ENCODE measurements around the gene ZNF646. TPM values are rescaled to one million over a fixed set of nuclear protein-coding genes. Genes with fewer than 3 reads are reported as not detected.

Gene ZNF646
- total and polyA plus RNA-seq, 2 of the 13 experiments (the other 11 are each of a cell fraction or from before 2014, with no cell fraction given) = 3.4 to 10.9 TPM

DNA sequence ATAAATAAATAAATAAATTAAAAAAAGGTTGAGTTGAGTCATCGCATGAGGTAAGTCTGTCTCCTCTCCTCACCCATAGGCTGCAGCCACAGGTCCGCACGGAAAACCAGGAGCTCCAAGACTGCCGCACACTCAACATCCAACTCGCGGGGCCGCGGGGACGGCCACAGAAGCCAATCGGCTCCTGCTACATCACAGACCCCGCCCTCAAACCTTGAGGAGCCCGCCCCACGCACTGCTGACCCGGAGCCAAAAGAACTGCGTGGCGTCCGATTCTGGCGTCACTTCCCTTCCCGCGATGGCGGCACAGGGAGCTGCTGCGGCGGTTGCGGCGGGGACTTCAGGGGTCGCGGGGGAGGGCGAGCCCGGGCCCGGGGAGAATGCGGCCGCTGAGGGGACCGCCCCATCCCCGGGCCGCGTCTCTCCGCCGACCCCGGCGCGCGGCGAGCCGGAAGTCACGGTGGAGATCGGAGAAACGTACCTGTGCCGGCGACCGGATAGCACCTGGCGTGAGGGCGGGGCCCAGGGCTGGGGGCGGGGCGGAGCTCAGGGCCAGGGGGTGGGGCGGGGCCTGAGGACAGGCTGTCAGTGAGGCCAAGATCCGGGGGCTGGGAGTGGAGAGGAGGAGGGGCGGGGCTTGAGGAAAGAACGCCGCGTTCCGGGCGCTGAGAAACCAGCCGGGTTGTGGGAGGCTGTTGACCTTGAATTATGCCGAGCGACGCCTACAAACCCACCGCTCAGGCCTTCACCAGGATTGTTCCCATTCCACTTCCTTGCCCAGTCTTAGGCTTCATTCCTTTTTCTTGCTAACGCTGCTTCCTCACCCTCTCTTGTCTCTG, 43.4 kb downstream of the ZNF646 start, which contains the start of gene KAT8 (continued):
- TF ChIP-seq AGO1 (IDR thresholded peaks at IDR 0.05; ENCODE audit: low read depth, low read length, poor library complexity, severe bottlenecking) = peak; percentile 91
- no peak for TF ChIP-seq NBN (conservative IDR thresholded peaks at IDR 0.05)
- TF ChIP-seq PRPF4 (IDR thresholded peaks at IDR 0.05; ENCODE audit: low read depth, low read length, poor library complexity, severe bottlenecking) = no peak
- TF ChIP-seq, protein P1, sequence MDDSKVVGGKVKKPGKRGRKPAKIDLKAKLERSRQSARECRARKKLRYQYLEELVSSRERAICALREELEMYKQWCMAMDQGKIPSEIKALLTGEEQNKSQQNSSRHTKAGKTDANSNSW (CRISPR knock-in tag; IDR thresholded peaks at IDR 0.05; ENCODE audit: borderline replicate concordance) = peak; percentile 76; the same call in 1 of the 2 replicates
- TF ChIP-seq ZFYVE20 (CRISPR knock-in tag; IDR thresholded peaks at IDR 0.05; ENCODE audit: borderline replicate concordance, low read depth) = 0 out of 2 replicates have a peak, but pooled peaks have one; percentile 79
- TF ChIP-seq HNRNPUL1 (IDR thresholded peaks at IDR 0.05; ENCODE audit: low read depth, low read length) = no peak
- TF ChIP-seq ZNF143 (CRISPR knock-in tag; IDR thresholded peaks at IDR 0.05) = peak; percentile 78
- peak; percentile 91 for TF ChIP-seq TAF1 (CRISPR knock-in tag; IDR thresholded peaks at IDR 0.05)
- 0 out of 2 replicates have a peak, but pooled peaks have one; percentile 45 for TF ChIP-seq MATR3 (CRISPR knock-in tag; IDR thresholded peaks at IDR 0.05)
- TF ChIP-seq HNF4G (IDR thresholded peaks at IDR 0.05; ENCODE audit: borderline replicate concordance, low read depth, low read length) = no peak; the same call in 1 of the 2 replicates
- no peak for TF ChIP-seq HNF4G (CRISPR knock-in tag; IDR thresholded peaks at IDR 0.05; ENCODE audit: borderline replicate concordance, low read depth)
- TF ChIP-seq, protein P2, sequence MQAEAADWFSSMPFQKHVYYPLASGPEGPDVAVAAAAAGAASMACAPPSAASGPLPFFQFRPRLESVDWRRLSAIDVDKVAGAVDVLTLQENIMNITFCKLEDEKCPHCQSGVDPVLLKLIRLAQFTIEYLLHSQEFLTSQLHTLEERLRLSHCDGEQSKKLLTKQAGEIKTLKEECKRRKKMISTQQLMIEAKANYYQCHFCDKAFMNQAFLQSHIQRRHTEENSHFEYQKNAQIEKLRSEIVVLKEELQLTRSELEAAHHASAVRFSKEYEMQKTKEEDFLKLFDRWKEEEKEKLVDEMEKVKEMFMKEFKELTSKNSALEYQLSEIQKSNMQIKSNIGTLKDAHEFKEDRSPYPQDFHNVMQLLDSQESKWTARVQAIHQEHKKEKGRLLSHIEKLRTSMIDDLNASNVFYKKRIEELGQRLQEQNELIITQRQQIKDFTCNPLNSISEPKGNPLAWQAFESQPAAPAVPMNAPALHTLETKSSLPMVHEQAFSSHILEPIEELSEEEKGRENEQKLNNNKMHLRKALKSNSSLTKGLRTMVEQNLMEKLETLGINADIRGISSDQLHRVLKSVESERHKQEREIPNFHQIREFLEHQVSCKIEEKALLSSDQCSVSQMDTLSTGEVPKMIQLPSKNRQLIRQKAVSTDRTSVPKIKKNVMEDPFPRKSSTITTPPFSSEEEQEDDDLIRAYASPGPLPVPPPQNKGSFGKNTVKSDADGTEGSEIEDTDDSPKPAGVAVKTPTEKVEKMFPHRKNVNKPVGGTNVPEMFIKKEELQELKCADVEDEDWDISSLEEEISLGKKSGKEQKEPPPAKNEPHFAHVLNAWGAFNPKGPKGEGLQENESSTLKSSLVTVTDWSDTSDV (CRISPR knock-in tag; IDR thresholded peaks at IDR 0.05) = peak; percentile 33; the same call in 1 of the 2 replicates
- TF ChIP-seq, protein P3, sequence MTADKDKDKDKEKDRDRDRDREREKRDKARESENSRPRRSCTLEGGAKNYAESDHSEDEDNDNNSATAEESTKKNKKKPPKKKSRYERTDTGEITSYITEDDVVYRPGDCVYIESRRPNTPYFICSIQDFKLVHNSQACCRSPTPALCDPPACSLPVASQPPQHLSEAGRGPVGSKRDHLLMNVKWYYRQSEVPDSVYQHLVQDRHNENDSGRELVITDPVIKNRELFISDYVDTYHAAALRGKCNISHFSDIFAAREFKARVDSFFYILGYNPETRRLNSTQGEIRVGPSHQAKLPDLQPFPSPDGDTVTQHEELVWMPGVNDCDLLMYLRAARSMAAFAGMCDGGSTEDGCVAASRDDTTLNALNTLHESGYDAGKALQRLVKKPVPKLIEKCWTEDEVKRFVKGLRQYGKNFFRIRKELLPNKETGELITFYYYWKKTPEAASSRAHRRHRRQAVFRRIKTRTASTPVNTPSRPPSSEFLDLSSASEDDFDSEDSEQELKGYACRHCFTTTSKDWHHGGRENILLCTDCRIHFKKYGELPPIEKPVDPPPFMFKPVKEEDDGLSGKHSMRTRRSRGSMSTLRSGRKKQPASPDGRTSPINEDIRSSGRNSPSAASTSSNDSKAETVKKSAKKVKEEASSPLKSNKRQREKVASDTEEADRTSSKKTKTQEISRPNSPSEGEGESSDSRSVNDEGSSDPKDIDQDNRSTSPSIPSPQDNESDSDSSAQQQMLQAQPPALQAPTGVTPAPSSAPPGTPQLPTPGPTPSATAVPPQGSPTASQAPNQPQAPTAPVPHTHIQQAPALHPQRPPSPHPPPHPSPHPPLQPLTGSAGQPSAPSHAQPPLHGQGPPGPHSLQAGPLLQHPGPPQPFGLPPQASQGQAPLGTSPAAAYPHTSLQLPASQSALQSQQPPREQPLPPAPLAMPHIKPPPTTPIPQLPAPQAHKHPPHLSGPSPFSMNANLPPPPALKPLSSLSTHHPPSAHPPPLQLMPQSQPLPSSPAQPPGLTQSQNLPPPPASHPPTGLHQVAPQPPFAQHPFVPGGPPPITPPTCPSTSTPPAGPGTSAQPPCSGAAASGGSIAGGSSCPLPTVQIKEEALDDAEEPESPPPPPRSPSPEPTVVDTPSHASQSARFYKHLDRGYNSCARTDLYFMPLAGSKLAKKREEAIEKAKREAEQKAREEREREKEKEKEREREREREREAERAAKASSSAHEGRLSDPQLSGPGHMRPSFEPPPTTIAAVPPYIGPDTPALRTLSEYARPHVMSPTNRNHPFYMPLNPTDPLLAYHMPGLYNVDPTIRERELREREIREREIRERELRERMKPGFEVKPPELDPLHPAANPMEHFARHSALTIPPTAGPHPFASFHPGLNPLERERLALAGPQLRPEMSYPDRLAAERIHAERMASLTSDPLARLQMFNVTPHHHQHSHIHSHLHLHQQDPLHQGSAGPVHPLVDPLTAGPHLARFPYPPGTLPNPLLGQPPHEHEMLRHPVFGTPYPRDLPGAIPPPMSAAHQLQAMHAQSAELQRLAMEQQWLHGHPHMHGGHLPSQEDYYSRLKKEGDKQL (CRISPR knock-in tag; IDR thresholded peaks at IDR 0.05; ENCODE audit: low read depth) = peak; percentile 38; the same call in 1 of the 2 replicates
- peak; percentile 68; the same call in 1 of the 2 replicates for TF ChIP-seq ZNF556 (CRISPR knock-in tag; IDR thresholded peaks at IDR 0.05; ENCODE audit: borderline replicate concordance)
- TF ChIP-seq ELF3 (CRISPR knock-in tag; IDR thresholded peaks at IDR 0.05) = peak; percentile 69
